Measurements from ENCODE around the gene ZBTB22.
A peak's percentile ranks its signal among the peaks of the same experiment; 100 is the strongest.

ZBTB22 gene

DNA sequence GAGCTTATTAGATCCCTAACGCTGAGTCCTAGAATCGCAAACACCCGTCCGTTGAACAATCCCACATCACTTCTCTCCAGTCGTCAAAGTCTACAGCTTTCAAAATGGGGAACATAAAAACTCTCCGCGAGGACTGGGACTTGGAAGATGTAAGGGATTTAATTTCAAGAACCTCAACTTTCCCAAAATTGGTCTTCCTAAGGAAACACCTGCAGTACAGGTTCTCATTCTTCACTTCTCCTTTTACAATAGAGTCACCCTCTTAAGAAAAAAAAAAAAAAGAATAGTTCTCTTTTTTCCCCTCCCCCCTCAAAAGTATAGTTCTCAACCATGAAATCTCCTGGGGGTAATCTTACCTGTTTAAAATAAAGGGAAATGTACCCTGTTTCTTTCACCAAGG is 6.6 kb upstream of the ZBTB22 start:
- no peak for DNase-seq (ENCODE audit: low spot score)

DNA sequence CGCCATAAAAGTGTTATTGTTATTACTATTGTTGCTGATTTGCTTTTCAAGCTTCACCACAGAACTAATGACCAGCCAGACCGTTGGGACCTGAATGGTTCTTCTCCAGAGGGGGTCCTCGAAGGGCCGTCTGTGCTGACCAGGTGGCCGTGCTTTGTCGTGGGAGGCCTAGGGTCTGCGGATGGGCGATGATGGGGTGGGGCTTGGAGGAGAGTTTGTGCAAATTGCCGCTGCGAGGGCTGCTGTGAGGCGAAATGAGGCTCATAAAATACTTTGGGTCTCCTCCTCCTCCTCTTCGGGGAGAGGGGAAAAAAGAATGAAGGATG is 6.0 kb upstream of the ZBTB22 start:
- no peak for DNase-seq (ENCODE audit: low spot score)

DNA sequence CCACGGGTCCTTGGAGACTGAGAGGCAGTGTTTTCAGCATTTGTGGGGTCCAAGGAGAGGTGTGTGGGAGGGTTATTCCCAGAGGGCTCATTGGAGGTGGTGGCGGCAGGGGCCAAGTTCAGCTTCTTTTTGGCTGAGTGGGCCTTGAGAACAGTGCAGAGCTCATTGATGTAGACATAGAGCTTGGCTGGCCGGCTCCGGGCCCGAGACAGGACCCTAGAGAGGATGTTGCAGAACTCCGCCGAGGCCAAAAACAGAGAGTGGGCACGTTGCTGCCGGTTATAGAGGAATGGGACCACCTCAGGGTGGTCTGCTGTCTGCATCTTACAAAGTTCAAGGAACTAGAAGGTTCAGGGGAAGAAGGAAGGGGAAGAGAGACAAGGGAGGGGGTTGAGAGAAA is 3.7 kb upstream of the ZBTB22 start:
- DNase-seq (ENCODE audit: low spot score): no peak

DNA sequence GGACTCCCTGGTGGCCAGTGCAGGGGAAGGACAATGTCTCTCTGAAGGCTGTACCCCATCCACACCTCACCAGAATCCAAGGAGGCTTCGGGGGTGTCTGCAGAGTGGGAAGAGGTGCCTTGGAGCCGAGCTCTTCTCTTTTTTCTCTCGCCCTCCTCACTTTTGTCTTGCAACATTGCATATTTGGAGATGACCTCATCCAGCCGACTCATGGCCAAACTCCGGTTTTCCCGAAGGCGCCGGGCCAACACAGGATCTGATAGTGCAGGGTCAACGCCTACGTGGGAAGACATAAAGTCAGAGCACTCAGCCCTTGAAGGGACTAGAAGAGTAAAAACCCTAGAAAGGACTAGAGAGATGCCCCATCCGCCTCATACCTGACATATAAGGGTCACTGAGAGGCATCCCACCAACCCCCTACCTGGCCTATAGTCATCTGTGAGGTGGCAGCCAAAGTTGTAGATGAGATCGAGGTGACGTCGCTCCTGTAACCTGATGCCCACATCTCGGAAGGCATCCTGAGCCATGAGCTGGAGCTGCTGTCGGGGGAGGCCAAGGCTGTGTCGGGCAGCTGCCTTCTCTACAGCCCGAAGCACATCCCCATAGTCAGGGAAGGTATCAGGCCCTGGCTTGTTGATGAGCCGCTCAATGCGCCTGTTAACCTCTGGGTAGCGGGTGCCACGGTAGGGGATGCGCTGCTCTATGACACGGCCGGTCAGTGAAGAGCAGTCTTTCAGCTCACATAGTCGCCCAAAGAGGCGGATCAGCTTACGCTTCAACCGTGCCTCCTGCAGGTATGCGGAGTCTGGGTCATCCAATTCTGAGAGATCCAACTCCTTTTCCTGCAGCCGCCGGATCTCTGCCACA is 3.0 kb upstream of the ZBTB22 start:
- DNase-seq (ENCODE audit: low spot score): peak; percentile 84

DNA sequence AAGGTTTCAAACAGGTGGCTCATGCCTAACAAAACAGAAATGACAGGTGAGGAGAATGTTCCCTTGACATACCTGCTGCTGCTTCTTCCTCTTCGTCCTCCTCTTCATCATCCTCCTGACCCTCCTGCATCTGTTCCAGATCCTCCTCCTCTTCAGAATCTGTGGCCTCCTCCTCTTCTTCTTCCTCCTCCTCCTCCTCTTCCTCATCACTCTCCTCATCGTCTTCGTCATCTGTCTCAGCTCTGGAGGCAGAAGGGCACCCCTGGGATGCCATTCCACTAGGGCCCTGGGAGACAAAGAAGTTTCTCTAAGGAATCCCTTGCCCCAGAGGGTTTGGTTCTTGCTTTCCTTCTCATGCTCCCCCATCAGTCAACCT is 2.4 kb upstream of the ZBTB22 start:
- DNase-seq (ENCODE audit: low spot score): no peak

DNA sequence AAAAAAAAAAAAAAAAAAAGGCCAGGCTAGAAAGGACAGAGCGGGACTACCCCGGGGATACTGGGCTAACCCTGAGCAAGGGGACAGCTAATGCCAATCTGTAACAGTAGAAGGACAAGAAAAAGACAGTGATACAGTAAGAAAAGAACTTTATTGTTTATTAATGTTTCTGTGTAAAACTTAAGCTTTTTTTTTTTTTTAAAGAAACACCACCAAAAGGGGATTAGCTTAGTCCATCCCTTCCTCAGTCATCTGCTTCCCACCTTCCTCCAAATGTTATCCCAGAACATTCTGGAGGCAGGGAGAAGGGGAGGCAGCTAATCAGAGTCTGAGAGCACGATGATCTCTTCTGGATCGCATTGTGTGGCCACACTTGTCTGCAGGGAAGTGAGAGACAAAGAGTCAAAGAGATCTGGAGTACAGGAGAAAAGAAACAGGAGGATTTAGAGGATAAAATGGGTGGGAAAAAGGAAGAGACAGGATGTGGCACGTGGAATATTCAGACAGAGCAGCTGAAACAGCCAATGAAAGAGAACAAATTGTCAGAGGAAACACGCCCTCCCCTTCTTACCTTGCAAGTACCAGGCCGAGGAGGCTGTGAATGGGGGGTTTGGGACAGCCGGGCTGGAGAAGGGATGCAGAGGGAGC is 1.0 kb upstream of the ZBTB22 start:
- no peak for DNase-seq (ENCODE audit: low spot score)

DNA sequence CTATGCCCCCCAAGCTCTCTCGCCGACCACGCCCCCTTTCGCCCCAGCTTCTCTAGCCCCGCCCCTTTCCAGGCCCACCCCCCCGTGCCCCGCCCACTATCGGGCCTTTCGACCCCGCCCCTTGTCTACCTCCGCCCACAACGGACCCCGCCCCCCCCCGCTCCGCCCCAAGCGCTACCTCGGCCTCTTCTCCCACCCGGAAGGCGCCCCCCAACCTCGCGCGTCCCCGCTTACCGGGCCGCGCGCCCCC is 200 bp downstream of the ZBTB22 start:
- DNase-seq (ENCODE audit: low spot score): peak; percentile 94

DNA sequence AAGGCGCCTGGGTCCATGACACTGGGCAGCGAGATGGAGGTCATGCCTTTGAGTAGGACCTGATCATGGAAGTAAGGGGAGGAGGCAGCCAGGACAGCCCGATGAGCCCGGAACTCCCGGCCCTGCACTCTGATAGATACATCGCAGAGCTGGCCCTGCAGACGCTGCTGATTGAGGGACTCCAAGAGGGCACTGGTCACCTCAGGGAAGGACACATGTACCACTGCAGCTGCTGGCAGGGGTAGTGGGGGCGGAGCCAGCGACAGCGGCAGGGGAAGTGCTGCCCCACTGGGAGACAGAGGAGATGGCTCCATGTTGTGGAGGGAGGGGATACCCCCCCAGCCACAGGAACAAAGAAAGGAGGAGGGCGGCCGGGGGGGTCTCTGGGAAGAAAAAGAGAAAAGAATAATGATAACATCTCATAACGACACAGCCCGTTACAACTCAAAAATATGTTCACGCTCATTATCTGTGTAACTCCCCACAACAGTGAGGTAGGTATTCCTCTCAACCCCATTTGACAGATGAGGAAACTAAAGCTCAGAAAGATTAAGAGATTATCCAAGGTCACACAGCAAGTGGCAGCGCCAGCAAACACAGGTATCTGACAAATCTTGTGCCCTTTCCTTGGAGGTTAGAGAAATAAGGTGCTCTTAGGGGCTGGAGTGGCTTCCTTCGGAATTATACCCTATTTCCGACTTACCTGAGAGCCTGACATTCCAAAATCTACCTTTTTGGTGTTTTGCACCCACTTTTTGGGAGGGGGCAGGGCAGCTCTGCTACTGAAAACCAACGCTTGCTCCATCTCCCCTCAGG is 733 bp downstream of the ZBTB22 start:
- DNase-seq (ENCODE audit: low spot score): no peak

DNA sequence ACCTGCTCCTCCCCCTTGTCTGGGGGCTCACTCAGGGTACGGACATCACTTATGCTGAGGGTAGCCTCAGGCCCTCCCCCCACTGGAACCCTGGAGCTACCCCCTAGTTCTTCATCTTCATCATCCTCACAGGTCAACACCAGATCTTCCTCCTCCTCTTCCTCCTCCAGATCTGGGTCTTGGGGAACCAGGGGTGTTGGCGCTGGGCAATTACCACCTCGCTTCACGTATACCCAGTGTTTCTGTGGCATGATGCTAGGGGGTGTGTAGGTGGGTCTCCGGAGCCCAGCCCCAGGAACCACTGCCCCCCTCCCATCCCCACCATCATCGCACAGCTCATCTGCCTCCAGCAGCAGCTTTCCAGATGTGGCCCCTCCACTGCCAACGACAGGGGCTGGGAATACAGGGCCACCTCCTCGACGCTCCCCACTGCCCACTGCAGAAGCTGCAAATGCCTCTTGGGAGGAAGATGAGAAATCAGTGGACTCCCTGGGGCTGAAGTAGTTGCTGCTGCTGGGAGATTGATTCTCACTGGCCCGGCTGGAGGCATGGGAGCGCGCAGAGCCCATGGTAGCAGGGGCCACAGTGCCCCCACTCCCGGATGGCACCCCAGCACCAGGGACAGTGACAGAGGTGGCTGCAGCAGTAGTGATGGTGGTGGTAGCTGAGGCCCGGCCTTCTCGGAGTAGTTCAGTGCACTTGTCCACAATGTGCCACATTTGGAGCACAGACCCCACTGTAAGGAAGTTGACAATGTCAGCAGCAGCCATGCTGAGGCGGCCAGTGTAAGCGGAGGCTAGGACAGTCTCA is 1.5 kb downstream of the ZBTB22 start:
- DNase-seq (ENCODE audit: low spot score): no peak

DNA sequence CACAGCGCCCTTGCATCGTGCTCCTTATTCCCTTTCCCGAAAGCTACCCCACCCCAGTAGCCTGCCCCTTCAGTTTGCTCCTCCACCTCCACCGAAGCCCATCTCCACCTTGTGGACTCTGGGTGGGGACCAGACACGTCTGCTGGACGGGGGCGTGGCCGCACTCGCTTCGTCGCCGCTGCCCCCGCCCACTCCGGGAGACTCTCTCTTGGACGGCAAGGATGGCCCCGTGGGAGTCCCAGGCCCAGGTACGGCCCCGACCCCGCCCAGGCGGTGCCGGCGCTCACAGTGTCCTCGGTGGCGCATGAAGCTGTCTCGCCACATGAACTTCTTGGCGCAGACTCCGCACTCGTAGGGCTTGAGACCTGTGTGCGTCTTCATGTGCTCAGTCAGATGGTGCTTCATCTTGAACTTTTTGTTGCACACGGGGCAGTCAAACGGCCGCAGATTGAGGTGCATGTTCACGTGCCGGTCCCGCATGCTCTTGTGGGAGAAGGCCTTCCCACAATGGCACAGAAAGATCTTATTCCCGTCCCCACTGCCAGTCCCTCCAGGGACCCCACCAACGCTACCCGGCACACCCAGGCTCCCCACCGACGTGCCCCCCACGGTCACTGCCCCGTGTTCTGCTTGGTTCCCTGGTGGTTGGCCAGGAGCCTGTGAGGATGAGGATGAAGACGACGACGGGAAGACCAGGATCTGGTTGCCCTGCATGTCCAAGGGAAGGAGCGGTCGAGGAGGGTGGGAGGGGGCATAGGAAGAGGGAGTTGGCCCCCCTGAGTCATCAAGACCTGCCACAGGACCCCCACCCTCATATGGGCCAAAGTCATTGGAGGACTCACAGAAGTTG is 2.4 kb downstream of the ZBTB22 start:
- DNase-seq (ENCODE audit: low spot score): peak; percentile 33

DNA sequence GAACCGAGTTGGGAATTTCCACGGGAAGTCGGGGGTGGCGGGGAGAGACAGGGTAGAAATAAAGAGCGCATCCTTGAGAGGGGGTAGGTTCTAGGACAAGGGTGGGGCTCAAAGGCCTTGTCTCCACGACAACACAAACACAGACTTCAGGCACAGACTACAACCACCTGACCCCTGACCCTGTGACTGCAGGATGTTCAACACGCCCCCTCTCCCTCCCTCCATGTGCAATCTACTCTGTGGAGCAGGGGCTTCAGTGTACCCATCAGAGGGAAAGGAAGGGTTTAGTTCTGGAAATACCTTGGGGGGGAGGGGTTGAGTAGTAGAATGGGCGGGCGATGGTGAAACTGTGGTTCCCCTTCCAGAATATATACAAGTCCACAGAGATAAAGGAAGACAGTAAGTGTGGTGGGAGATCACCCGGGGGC is 3.0 kb downstream of the ZBTB22 start:
- DNase-seq (ENCODE audit: low spot score): peak; percentile 75

DNA sequence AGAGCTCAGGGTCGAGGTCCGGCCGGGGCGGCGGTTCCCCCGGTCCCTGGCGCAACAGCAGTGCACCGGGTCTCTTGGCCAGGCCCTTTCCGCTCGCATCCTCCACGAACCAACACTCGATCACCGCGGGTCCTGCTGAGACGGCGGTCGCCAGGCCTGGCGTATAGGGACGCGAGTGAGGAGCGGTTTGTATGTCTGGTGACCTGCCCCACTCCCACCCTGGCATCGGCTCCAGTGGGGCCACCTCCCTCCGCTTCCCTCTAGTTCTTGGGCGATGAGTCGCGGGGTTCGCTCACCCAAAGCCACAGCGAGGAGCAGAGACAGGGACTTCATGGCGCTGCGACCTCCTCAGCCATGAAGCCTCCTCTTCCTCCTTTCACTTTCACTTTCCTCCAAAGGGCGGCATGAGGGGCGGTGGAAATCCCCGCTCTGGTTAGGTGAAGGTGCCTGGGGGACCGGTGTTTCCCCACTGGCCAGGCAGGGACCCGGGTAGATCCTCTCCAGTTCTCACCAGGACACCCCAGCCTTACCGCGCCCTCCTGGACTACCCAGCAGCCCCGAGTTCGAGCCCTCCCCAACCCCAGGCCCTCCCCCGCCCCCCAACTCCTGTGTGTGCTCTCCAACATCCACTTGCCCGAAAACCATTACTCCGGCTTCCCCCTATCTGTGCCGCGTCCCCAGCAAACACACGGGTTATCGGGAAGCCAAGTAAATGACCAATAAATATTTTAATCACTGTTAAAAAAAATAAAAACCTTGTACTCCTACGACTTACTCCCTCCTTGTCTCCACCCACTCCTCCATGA is 3.6 kb downstream of the ZBTB22 start, which contains the start of gene TAPBP:
TSS of gene TAPBP (minus strand) at position 370 of the 806 bp plus-strand sequence. CDS start at position 333, 37 bp downstream.
- DNase-seq (ENCODE audit: low spot score): peak; percentile 63

DNA sequence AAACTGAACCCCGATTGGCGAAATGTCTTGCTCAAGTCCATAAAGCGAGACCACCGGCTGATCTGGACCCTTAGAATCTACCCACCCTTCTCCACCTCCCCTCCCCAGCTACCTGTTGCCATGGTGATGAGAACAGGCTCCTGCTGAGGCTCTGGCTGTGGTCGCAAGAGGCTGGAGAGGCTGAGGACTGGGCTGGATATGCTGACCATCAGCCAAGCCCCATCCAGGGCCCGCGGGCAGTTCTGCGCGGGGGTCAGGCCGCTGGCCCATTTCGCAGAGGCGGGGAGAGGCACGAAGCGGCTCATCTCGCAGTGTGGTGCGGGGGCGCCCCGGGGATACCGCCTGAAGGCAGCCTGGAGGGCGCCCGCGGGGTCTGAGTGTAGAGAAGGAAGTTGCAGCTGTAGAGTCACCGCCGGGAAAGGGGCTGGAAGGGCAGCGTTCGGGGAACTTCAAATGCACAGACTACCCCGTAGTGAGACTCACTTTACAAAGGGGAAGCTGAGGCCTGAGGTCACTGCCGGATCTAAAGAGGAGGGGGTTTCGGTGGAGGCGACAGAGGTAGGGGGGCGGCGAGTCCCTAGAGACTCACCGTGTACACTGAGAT is 4.3 kb downstream of the ZBTB22 start:
- DNase-seq (ENCODE audit: low spot score): peak; percentile 50

DNA sequence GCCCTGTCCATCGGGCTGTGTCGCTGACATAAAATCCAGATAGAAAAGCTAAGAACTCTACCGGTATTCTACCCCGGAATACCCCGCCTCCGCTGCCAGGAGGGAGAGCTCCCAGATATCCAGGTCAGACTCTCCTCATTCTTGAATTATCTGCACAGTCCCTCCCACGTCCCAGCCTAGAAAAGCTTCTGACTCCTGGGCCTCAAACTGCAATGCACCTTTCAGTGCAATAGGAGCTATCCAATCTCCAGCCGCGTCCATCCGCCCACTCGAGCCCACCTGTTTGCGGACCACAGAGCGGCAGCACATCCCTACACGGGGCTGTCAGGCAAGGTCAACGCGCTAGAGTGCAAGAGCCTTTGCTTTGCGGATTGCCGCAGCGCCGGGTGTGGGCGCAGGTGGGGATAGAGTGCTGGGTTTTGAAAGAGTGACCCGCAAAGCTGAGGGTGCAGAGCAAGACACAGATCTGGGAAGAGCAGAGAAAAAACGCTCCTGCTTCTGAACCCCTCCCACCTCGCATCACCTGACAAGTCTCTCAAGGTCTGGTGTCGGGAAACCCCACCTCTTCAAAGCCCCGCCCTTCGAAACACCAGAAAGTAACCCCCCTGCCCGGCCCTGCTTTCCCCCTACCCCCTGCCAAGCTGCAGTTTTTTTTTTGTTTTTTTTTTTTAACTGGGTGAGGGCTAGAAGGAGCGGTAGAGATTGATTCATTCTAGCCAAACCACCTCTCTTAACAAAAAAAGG is 5.0 kb downstream of the ZBTB22 start:
- DNase-seq (ENCODE audit: low spot score): peak; percentile 54

DNA sequence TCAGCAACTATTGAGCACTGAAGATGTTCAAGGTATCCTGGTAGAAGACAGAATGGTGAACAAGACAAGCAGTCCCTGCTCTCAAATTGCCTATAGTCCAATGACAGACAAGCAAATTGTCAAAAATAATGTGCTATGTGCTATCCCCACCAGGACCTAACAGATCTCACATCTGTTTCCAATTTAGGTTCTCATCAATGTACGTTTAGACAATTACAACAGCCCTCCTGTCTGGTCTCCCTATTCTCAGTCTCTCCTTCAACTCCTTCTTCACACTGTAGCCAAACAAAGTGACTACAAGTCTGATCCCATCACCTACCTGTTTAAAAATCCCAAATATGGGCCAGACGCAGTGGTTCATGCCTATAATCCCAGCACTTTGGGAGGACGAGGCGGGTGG is 11.2 kb downstream of the ZBTB22 start:
- DNase-seq (ENCODE audit: low spot score): no peak

DNA sequence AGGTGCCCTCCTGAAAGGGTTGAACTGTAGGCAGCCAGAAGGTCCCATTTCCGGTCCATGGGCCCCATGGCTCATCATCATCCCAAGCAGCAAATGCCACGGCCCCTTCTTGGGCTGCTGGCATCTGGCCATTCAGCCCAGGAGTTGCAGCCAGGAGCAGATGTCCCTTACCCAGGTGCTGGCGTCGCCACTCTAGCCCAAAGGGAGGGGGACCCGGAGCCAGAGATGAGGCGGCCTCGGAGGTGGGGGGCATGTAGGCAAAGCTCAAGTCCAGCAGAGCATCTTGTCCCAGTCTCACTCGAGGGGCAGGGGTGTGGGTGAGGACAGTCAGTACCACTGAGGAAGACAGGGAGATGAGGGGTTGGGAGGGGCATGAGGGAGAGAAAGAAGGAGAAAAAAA is 12.5 kb downstream of the ZBTB22 start:
- DNase-seq (ENCODE audit: low spot score): no peak

DNA sequence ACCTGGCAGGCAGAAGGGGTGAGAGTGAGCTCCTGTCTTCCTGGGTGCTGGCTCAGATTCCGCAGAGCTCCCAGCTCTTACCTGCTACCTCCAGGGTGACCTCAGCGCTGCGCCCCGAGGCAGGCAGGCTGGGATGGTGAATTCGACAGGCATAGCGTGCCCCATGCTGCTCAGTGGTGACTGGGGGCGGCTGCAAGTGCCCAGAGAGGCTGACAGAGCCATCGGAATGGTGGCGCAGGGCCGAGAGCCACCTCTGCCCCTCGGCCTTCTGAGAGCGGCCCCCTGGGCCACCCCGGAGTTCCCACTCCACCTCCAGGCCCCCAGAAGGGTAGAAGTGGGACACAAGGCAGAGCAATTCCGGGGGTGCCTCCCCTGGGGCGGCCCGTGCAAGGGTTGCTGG is 13.3 kb downstream of the ZBTB22 start:
- DNase-seq (ENCODE audit: low spot score): no peak

DNA sequence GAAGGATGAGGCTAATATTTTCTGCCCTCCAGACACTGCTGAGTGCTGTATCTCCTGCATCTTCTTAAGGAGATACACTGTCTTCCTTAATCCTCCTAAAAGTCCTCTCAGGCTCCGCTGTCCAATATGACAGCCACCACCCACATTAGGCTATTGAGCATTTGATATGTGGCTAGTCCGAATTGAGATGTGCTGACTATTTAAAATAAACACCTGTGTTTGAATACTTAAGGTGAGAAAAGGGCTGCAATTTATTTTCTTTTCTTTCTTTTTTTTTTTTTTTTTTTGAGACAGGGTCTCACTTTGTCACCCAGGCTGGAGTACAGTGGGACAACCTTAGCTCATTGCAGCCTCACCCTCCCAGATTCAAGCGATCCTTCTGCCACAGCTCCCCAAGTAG is 15.7 kb downstream of the ZBTB22 start:
- no peak for DNase-seq (ENCODE audit: low spot score)

DNA sequence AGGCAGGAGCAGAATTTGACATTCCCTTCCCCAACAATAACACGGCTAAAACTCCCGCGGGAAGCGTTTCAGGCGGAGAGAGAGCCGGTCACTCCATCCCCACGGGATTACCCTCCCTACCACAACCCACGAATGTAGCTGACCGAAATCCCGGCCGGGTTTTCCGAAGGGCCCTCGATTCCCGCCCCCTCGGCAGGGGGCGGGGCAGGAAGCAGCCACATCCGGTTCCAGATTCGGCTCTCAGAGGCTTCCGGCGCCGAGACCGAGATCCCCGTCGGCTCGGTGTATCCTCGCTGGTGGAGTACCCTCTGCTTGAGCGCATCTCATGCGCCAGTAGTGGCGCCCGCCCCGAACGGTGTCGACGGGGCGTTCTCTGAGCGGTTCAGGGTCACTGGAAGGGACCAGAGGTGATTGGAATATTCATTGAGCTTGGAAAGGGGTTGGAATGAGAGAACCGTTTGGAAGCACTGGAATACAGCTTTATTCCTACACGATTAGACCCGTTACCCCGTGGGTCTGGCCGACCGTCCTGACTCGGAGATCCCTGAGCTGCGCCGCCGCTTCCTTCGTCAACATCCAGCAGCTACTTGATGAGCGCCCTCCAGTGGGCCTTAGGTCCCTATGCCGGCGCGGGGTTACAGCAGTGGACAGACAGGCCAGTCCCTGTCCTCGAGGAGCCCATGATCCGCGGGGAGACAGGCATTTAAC is 18.2 kb downstream of the ZBTB22 start:
- DNase-seq (ENCODE audit: low spot score): peak; percentile 94

All from GM03348 (cell line).